Liver (tissue), 9 donors: Measurements from ENCODE around the gene SENP1. TPM values are rescaled to one million over a fixed set of nuclear protein-coding genes. Genes with fewer than 3 reads are reported as not detected.

Source experiments
- DNase-seq: peaks from one replicate; pipeline ENCODE4 v3.0.0-alpha.2; 2017; ENCODE audit warnings: low spot score
- H3K27ac ChIP-seq, 2 donors: one replicate each; pipeline ENCODE4 v1.7.0; 2013; ENCODE audit warnings: inconsistent platforms in 2 of 2, low read length in 2 of 2, control low read depth in 1 of 2, low read depth in 1 of 2, mild to moderate bottlenecking in 1 of 2
- H3K27me3 ChIP-seq, 4 donors: one replicate each; pipeline versions ENCODE4 v1.6.1 to v1.7.0; 2013; ENCODE audit warnings: low read length in 3 of 4, inconsistent platforms in 1 of 4, mild to moderate bottlenecking in 1 of 4, moderate library complexity in 1 of 4; ENCODE audit not compliant: control insufficient read depth in 4 of 4, insufficient read depth in 4 of 4
- H3K36me3 ChIP-seq, 4 donors: one replicate each; pipeline versions ENCODE4 v1.6.1 to v1.7.0; 2013; ENCODE audit warnings: low read length in 3 of 4, mild to moderate bottlenecking in 3 of 4, low read depth in 1 of 4, moderate library complexity in 1 of 4; ENCODE audit not compliant: control insufficient read depth in 4 of 4, insufficient read depth in 3 of 4
- H3K4me1 ChIP-seq, 4 donors: one replicate each; pipeline versions ENCODE4 v1.6.1 to v1.7.0; 2013; ENCODE audit warnings: low read length in 3 of 4, mild to moderate bottlenecking in 3 of 4, moderate library complexity in 1 of 4; ENCODE audit not compliant: control insufficient read depth in 4 of 4, insufficient read depth in 4 of 4
- H3K4me3 ChIP-seq, 3 donors: one replicate each; pipeline versions ENCODE4 v1.6.1 to v1.7.0; 2013; ENCODE audit warnings: low read length in 3 of 3, control low read depth in 1 of 3, low read depth in 1 of 3, mild to moderate bottlenecking in 1 of 3
- H3K9ac ChIP-seq, 2 donors: one replicate each; pipeline ENCODE4 v1.7.0; 2013; ENCODE audit warnings: low read length in 2 of 2, mild to moderate bottlenecking in 2 of 2, moderate library complexity in 2 of 2, control low read depth in 1 of 2, low read depth in 1 of 2
- H3K9me3 ChIP-seq, 4 donors: one replicate each; pipeline versions ENCODE4 v1.6.1 to v1.7.0; 2013; ENCODE audit warnings: low read length in 3 of 4; ENCODE audit not compliant: control insufficient read depth in 4 of 4
- CTCF ChIP-seq: fragments of 150-350 bp; IDR thresholded peaks from 2 replicates; pipeline ENCODE4 v1.5.1; 2017; ENCODE audit warnings: improper control_type of control experiment, low read depth, low read length; ENCODE audit not compliant: missing input control
- EGR1 ChIP-seq, 2 donors: IDR thresholded peaks; 2 replicates each; pipeline ENCODE4 v1.6.1; 2016 to 2018; ENCODE audit warnings: antibody characterized with exemption in 2 of 2, low read depth in 2 of 2
- FOXA1 ChIP-seq: IDR thresholded peaks from 2 replicates; pipeline ENCODE4 v1.6.1; 2016; ENCODE audit warnings: antibody characterized with exemption
- FOXA2 ChIP-seq: IDR thresholded peaks from 2 replicates; pipeline ENCODE4 v1.6.1; 2016; ENCODE audit warnings: antibody characterized with exemption
- GABPA ChIP-seq, 2 donors: IDR thresholded peaks in 1 of 2; conservative IDR thresholded peaks in 1 of 2; 2 replicates each; pipeline ENCODE4 v1.6.1; 2016; ENCODE audit warnings: antibody characterized with exemption in 2 of 2, mild to moderate bottlenecking in 1 of 2, moderate library complexity in 1 of 2
- HNF4A ChIP-seq, 2 donors: conservative IDR thresholded peaks; 2 replicates each; pipeline ENCODE4 v1.6.1; 2016; ENCODE audit warnings: antibody characterized with exemption in 2 of 2, mild to moderate bottlenecking in 2 of 2
- JUND ChIP-seq, 2 donors: IDR thresholded peaks; 2 replicates each; pipeline ENCODE4 v1.6.1; 2016; ENCODE audit warnings: antibody characterized with exemption in 2 of 2
- RXRA ChIP-seq, 2 donors: IDR thresholded peaks; 2 replicates each; pipeline ENCODE4 v1.6.1; 2017 to 2018; ENCODE audit warnings: antibody characterized with exemption in 2 of 2, mild to moderate bottlenecking in 1 of 2
- SP1 ChIP-seq: IDR thresholded peaks from 2 replicates; pipeline ENCODE4 v1.6.1; 2018; ENCODE audit warnings: antibody characterized with exemption, mild to moderate bottlenecking
- TAF1 ChIP-seq: conservative IDR thresholded peaks from 2 replicates; pipeline ENCODE4 v1.6.1; 2016; ENCODE audit warnings: antibody characterized with exemption, mild to moderate bottlenecking
- YY1 ChIP-seq: IDR thresholded peaks from 2 replicates; pipeline ENCODE4 v1.6.1; 2016; ENCODE audit warnings: antibody characterized with exemption, mild to moderate bottlenecking
- ZBTB33 ChIP-seq: IDR thresholded peaks from 2 replicates; pipeline ENCODE4 v1.6.1; 2016; ENCODE audit warnings: antibody characterized with exemption
- WGBS: extraction: QIAGEN DNeasy Blood & Tissue Kit; methylation state at CpG from one replicate; pipeline ENCODE4 v1.1.7; 2013; 5-methylcytosine and 5-hydroxymethylcytosine counted together
- polyA plus RNA-seq, 2 donors: library from polyadenylated mRNA; stranded (reverse) in 1 of 2; unstranded in 1 of 2; fragments of 200-250 nt in 1 of 2; fragments of >200 nt in 1 of 2; fragmentation: Nextera tagmentation in 1 of 2; extraction: Ambion mirVana in 1 of 2; gene quantifications; one replicate each; pipeline versions ENCODE4 v1.2.1 to v1.2.3, GENCODE V29; 2013 to 2015
- total RNA-seq, 2 donors: library from RNA; depleted of rRNA; stranded (reverse); fragments of >200 nt; gene quantifications; one replicate each; pipeline ENCODE4 v1.2.3, GENCODE V29; 2014
- TF ChIP-seq, protein P1 (sequence below): IDR thresholded peaks from 2 replicates; pipeline ENCODE4 v1.6.1; 2016; ENCODE audit warnings: antibody characterized with exemption
- TF ChIP-seq, protein P2 (sequence below): IDR thresholded peaks from 2 replicates; pipeline ENCODE4 v1.6.1; 2016; ENCODE audit warnings: antibody characterized with exemption, mild to moderate bottlenecking
- donor health status: healthy.
- donor health status: healthy.
- donor health status: healthy.
- donor health status: healthy.
- donor health status: healthy.

Gene SENP1
- total and polyA plus RNA-seq, 4 donors = 1.4 to 11.7 (median 4.2) TPM

DNA sequence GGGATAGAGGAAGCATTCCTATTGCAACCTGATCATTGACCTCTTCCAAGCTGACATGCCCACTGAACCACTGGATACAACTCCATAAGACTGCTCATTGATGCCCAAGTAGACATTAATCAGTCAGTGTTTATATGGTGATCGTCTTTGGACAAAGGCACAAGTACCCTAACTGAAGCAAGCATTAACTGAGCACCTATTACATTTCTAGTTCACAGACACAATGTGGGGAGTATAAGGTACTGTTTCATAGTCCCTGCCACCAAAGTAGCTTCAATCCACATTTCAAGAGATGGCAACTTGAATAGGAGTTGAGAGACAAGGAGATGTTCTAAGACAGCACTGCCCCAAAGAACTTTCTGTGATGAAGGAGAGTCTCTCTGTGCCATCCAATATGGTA, 90.8 kb downstream of the SENP1 start (continued):
- TF ChIP-seq GABPA (IDR thresholded peaks at IDR 0.05 in 1 of 2, conservative IDR thresholded peaks at IDR 0.05 in 1 of 2) (no peak), TAF1 (no peak), JUND (IDR thresholded peaks at IDR 0.05) (no peak), RXRA (IDR thresholded peaks at IDR 0.05) (no peak), EGR1 (IDR thresholded peaks at IDR 0.05; ENCODE audit: low read depth in 2 of 2) (no peak)
- TF ChIP-seq, protein P1, sequence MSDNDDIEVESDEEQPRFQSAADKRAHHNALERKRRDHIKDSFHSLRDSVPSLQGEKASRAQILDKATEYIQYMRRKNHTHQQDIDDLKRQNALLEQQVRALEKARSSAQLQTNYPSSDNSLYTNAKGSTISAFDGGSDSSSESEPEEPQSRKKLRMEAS = no peak

DNA sequence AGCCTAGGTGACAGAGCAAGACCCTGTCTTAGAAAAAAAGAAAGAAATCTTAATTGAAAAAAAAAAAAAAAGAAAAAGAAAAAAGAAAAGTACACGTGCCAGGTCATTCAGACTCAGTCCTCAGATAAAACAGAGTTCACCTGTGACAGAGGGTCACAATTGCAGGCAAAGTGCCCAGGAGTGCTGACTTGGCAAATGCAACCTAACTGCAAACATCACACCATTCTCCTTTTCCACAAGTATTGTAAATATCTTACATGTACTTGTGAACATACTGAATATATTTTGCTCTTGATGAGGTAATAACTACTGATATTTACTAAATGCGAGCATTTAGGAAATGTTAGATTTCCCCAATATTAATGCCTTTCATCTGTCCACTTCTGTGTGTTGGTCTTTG, 92.6 kb downstream of the SENP1 start:
- no peaks in the 10 kb centered on the region for H3K9me3 ChIP-seq
- no peaks in the 10 kb centered on the region for H3K36me3 ChIP-seq
- peaks cover 0 to 5% (median under 1%) of the 10 kb centered on the region in 4 donors for H3K27me3 ChIP-seq
- no peak overlapping the region for H3K4me3 ChIP-seq
- no peaks in the 10 kb centered on the region for H3K4me1 ChIP-seq
- no peak overlapping the region for H3K27ac ChIP-seq
- DNase-seq = no peak
- TF ChIP-seq FOXA2 (no peak), RXRA (IDR thresholded peaks at IDR 0.05) (peak; percentile 50 to 65), HNF4A (conservative IDR thresholded peaks at IDR 0.05) (peak; percentile 27 to 58), SP1 (no peak), YY1 (no peak)
- TF ChIP-seq, protein P1 = no peak
- TF ChIP-seq, protein P2, sequence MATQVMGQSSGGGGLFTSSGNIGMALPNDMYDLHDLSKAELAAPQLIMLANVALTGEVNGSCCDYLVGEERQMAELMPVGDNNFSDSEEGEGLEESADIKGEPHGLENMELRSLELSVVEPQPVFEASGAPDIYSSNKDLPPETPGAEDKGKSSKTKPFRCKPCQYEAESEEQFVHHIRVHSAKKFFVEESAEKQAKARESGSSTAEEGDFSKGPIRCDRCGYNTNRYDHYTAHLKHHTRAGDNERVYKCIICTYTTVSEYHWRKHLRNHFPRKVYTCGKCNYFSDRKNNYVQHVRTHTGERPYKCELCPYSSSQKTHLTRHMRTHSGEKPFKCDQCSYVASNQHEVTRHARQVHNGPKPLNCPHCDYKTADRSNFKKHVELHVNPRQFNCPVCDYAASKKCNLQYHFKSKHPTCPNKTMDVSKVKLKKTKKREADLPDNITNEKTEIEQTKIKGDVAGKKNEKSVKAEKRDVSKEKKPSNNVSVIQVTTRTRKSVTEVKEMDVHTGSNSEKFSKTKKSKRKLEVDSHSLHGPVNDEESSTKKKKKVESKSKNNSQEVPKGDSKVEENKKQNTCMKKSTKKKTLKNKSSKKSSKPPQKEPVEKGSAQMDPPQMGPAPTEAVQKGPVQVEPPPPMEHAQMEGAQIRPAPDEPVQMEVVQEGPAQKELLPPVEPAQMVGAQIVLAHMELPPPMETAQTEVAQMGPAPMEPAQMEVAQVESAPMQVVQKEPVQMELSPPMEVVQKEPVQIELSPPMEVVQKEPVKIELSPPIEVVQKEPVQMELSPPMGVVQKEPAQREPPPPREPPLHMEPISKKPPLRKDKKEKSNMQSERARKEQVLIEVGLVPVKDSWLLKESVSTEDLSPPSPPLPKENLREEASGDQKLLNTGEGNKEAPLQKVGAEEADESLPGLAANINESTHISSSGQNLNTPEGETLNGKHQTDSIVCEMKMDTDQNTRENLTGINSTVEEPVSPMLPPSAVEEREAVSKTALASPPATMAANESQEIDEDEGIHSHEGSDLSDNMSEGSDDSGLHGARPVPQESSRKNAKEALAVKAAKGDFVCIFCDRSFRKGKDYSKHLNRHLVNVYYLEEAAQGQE = no peak
- 42% methylated on average over 2 of the region's 2 CpGs for WGBS
- no peak overlapping the region for H3K9ac ChIP-seq

DNA sequence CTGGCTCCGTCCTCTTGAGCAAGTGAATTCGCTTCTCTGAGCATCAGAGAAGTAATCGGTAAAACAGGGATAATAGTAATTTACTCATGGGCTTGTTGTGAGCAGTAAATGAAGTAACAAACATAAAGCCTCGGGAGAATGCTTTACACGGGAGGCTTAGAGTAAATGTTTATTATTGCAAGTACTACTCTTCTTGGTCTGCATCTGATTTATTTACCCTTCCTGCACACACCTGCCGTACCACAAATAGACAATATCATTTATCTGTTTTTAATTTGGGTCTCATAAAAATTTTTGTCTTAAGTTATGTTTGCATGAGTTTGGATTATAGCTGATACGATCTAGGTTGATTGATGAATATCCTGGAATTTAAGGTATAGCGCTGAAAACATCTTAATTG, 93.8 kb downstream of the SENP1 start:
- TF ChIP-seq HNF4A (conservative IDR thresholded peaks at IDR 0.05) = no peak
- no peak for TF ChIP-seq ZBTB33
- TF ChIP-seq, protein P1 = no peak
- TF ChIP-seq FOXA2 = no peak
- no peak for TF ChIP-seq TAF1
- TF ChIP-seq SP1 = no peak
- TF ChIP-seq FOXA1 = no peak
- TF ChIP-seq CTCF = no peak
- TF ChIP-seq GABPA (IDR thresholded peaks at IDR 0.05 in 1 of 2, conservative IDR thresholded peaks at IDR 0.05 in 1 of 2) = no peak
- H3K4me3 ChIP-seq = no peak overlapping the region
- no peak overlapping the region for H3K27ac ChIP-seq
- no peaks in the 10 kb centered on the region for H3K36me3 ChIP-seq
- DNase-seq = no peak
- no peaks in the 10 kb centered on the region for H3K9me3 ChIP-seq
- H3K4me1 ChIP-seq = no peaks in the 10 kb centered on the region
- H3K9ac ChIP-seq = no peak overlapping the region
- peaks cover 0 to 3% (median under 1%) of the 10 kb centered on the region in 4 donors for H3K27me3 ChIP-seq
- whole genome bisulfite sequencing = 78% methylated on average over 8 of the region's 8 CpGs
